Activated naive CD8-positive, alpha-beta T cell treated with anti-CD3 and anti-CD28 coated beads, Interleukin-2, amount 50 U/mL, for 16 hours (primary cell): ENCODE data around the gene HDAC4.

ENCODE experiments used
- DNase-seq: peaks from one replicate; pipeline ENCODE4 v3.0.0-alpha.2; 2020; ENCODE audit warnings: low read depth, low spot score

HDAC4 gene

DNA sequence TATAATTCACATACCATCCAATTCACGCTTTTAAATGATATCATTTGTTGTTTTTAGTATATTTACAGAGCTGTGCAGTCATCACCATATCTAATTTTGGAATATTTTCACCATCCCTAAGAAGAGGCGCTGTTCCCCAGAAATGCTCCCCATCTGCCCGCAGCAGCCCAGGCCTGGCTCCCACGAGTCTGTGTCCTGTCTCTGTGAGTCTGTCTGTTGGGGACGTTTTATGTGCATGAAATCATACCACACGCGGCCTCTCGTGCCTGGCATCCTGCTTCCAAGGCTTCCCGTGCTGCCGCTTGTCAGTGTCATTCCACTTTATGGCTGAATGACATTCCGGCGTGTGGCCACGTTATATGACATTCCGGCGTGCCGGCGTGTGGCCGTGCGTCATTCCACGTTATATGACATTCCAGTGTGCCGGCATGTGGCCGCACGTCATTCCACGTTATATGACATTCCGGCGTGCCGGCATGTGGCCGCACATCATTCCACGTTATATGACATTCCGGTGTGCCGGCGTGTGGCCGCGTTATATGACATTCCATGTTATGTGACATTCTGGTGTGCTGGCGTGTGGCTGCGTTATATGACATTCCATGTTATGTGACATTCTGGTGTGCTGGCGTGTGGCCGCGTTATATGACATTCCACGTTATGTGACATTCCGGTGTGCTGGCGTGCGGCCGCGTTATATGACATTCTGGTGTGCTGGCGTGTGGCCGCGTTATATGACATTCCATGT lies 276.5 kb downstream of the HDAC4 start:
- DNase-seq: no peak

DNA sequence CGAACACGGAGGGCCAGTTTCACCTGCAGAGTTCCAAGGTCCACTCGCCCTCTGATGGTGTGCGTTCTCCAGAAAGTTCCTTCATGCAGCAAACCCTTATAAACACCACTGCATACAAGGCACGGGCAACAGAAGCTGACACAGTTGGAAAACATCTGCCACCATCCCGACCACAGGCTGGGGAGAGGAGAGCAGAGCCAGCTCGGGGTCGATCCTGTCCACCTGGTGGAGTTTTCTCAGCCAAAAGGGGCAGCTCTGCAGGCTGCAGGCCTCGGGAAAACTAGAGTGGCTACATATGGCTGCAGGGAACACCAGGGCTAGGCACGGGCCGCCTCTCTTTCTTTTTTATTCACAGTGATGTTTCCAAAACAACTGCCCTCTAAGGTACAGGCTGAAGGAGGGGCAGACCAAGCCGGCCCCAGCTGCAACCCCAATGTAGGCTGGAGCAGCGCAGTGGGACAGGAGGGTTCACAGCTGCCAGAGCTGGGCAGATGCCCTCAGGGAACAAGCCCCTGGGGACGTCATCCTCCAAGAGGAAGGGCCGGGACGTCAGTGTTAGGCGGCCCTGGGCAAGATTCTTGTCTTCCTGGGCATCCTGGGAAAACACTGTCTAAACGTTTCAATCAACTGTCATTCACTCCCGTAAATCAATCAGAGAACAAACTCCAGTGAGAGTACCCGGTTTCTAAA lies 278.3 kb downstream of the HDAC4 start:
- no peak for DNase-seq

DNA sequence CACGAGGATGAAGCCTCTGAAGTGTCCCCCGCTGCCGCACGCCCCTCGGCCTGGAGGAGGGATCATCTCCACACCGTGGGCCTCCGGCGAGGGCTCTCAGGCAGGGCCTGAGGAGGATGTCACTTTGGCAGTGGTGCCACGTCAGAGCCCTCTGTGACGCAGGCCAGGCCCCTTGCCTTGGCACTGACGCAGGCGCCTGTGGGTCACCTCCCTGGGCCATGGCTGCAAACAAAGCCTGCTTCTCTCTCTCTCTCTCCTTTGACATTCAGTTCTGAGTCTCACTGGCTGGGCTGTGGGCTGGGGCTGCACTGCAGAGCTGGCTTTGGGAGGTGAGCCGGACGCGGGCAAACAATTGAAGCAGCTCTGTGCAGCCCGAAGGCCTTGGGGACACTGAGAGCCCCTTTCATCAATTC lies 279.2 kb downstream of the HDAC4 start:
- DNase-seq: no peak

DNA sequence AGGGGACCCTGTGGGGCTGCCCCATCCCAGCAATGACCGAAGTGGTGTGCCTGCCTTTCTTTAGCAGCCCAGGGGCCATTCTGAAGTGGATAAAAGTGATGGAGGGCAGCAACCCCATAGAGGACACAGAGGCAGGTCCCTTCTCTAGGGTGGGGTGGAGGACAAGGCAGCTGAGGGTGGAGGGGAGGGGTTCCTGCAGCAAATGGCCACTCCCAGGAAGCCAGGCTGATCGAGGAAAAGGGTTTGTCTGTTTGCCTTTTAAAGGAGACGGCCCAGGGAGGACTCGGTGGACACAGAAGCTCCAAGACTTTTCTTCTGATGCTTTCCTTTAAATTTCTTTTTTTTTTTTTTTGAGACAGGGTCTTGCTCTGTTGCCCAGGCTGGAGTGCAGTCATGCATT lies 280.2 kb downstream of the HDAC4 start:
- no peak for DNase-seq

DNA sequence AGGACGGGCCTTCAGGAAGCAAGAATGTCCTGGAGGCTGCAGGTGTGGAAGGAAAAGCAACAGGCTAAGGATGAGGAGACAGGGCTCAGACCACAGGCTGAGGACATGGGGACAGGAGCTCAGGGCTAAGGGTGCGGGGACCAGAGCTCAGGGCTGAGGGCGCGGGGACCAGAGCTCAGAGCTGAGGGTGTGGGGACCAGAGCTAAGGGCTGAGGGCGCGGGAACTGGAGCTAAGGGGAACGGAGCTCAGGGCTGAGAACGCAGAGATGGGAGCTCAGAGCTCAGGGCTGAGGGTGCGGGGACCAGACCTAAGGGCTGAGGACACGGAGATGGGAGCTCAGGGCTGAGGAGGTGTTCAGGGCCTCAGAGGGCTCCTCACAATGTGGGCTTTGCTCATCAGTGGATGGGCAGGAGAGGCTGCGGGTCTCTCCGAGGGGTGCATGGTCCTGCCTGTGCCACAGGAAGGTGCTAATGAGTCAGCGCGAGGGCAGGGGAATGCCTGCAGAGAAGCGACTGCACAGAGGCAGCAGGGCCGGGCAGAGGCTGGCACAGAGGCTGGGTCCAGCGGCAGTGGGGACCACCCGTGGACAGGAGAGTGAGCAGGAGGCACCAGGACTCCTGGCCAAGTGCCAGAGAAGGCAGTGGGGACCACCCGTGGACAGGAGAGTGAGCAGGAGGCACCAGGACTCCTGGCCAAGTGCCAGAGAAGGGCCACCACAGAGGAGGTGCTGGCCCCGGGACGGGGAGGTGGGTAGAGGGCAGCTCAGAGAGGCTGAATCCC lies 281.3 kb downstream of the HDAC4 start:
- DNase-seq: no peak

DNA sequence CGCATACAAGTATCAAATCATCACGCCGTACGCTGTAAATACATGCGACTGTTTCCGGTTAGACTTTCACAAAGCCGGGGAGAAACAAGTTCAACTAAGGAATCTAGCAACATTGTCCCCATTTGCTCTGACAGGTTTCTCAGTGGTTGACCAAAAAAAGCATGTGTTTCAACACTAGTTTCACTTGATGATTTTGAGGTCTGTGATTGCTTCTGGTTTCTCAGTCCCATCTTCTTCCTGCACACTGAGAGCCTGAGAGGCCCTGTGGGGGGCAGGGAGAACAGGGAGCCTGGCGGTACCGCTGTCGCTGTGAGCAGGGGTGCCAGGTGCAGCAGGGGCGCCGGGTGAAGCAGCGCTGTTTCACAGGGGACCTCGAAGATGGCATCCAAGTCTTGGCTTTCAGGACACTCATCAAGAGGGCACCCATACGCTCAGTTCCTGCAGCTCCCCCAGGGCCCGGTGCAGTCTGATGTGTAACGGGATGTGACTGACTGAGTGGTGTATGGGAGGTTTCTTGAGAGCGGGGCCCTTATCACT lies 282.1 kb downstream of the HDAC4 start:
- no peak for DNase-seq

DNA sequence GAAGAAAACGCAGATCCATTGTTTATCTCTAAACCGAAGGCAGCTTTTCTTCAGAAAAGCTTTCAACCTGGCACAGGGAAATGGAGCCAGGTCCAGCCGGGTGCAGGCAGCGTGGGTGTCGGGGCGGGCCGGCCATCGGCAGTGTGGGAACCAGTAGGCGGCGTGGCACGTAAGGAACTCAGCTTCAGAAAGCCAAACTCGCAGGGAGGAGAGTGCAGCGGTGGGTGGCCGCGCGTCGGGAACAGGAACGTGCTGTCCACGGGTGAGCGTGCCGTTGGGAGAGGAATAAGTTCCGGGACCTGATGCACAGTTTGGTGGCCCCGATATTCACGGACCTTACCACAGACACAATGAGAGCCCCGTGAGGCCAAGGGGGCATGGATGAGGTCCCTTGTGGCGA lies 282.6 kb downstream of the HDAC4 start:
- DNase-seq: no peak

DNA sequence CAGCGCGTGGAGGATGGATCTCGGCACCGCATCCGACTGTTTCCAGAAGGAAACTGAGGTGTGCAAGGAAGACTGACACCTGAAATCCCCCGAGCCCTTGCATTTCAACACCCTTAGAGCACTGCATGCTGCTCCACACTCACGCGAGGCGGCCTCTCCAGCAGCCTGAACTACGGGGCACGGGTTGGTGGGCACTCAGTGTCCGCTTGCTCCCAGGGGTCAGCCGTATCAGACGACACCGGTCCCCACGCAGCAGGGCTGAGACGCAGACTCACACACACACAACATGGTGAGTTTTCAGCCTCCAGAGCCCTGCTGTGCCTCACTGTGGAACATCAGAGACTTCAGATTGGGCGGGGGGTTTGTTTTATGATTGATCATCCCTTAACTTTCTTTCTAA lies 283.0 kb downstream of the HDAC4 start:
- no peak for DNase-seq

DNA sequence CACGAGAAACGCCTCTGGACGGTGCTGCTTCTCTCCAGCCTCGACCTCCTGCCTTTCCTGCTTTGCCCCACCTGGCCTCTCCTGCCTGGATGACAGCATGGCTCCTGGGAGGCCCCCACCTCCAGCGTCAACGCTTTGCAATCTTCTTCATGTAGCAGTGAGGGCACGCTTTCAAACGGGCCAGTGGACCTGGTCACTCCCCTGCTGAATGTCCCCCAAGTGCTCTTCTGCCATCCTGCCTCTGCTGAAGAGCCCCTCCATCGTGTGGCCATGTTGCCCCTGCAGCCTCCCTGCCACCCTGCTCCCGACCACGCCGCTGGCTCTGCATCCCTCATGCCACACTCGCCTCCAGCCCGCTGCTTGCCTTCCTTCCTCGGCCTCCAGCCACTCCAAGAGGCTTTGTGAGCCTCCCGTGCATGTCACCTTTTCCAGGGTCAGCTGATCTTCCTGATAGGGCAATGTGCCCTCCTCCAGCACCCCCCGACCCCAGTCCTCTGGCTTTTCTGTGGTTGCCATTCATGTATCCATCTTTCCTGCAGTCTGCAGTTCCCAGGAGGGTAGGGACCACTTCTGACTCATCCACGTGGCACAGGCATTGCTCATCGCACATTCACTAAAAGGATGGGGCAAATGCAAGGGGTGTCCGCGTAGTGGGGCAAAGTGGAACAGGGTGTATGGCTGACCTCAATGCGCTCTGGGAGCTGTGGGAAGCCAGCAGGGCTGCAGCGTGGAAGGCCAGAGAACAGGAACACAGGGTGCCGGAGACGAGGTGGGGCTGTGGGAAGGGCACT lies 284.2 kb downstream of the HDAC4 start:
- no peak for DNase-seq

DNA sequence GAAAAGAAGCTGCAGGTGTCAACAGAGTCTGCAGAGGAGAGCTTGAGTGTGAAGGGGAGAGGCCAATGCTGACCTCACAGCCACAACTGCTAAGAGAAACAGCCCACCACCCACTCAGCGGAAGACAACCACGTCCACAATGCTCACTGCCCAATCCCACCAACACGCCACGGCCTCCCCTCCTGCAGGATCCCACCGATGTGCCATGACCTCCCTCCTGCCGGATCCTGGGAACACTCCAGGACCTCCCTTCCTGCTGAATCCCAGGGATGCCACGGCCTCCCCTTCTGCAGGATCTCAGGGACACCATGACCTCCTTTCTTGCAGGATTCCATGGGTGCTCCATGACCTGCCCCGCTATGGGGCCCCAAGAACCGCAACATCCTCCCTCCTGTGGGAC lies 285.2 kb downstream of the HDAC4 start:
- no peak for DNase-seq

DNA sequence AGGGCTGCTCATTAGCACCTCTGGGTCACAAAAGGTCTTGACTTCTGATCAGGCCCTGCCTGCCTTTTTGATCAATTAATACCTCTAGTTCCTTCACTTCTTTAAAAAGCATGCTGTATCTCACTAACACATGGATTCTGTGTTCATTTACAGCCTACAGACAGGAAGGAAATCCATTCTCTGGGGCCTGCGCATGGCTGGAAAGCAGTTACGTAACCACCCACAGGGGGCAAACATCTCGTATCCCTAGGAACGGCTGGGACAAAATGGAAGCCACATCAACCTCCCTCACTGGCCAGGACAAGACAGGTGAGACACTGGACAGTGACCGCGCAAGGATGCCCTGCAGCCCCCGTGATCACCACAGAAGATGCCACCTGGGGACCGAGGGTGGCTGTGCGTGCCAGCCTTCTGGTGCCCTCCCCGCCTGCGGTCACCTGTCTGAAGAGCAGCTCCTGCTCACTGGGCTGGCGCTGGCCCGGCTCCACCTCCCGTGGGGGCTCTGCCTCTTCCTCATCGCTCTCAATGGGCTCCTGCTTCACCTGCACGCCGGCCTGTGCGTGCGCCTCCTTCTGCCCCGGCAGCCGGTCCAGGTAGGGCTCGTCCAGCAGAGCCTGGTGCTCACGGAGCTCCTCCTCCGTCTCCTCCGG lies 286.1 kb downstream of the HDAC4 start:
- no peak for DNase-seq

DNA sequence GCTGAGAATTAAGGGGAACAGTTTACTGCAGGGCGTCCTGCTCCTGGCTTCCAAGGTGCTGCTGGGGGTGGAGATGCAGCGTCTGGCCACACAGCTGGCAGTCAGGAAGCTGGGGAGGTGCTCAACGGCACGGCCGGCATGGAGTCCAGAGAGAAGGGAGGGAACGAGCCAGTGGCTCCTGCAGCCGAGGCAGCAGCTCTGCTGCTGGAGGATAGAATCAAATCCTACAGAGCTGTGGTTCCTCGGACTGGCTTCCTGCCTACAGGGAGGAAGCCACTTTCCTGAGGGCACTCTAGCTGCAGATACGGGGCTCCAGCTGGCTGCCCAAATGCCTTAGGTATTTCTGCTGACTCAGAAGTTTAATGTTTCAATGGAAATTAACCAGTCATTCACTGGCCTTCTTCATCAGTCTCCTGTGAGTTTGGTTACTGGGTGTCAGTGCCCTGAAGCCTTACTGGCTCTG lies 286.7 kb downstream of the HDAC4 start:
- DNase-seq: no peak

DNA sequence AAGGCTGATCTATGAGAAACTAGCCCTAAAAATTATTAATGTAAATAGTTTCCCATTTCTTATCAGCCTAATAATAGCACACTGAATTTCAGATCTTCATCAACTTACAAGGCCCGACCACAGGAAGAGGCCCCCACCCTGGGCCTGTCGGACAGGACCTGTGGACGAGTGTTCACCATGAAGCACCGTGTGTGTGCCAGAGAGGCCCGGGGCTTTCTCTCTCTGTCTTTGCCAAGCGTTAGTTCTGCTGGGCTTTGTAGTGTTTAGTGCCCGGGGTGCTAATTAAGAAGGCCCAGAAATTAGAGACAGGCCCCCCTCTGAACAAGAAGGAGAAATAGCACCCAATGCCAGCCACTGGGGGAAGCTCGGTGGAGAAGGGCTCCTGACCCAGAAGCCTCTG lies 287.2 kb downstream of the HDAC4 start:
- no peak for DNase-seq

DNA sequence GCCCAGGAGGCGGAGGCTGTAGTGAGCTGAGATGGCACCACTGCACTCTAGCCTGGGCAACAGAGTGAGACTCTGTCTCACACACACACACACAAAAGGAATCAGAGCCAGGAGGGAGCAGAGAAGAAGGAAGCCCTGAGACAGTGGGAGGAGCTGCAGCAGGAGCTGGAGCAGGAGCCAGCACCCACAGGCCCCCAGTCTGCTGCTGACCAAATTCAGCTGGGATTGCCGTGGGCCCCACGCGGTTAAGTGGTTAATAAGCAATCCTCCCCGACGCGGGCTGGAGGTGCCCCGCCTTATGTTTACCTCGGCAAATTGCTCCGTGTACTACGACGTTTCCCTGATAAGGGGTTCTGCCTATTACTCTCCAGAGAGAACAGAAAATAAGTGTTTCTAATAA lies 287.6 kb downstream of the HDAC4 start:
- no peak for DNase-seq

DNA sequence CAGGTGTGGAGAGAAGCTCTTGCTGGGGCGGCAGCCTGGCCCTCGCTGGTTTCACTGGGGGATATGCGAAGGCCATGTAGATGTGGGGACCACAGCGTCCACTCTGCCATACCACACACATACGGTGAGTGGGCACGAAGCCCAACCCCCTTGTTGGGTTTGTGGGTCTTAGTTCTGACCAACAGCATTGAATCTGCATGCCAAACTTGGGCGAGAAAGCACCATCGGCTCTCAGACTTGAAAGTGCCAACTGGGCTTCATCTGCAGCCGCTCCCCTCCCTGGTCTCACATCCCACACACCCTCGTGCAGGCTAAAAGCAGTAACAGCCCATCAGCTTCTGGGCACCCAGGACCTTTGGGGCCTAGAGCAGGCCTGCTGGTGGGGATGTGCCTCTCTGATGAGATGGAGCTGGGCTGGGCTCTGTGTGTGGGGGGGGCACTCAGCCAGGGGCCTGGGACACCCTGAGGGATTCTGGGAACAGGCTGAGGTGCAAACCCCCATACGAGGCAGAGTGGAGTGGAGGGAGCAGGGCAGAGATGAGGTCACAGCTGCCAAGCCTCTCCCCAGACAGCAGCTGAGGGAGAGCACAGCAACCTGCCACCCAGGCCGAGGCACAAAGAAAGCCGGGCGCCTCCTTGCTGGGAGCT lies 288.6 kb downstream of the HDAC4 start:
- DNase-seq: no peak

DNA sequence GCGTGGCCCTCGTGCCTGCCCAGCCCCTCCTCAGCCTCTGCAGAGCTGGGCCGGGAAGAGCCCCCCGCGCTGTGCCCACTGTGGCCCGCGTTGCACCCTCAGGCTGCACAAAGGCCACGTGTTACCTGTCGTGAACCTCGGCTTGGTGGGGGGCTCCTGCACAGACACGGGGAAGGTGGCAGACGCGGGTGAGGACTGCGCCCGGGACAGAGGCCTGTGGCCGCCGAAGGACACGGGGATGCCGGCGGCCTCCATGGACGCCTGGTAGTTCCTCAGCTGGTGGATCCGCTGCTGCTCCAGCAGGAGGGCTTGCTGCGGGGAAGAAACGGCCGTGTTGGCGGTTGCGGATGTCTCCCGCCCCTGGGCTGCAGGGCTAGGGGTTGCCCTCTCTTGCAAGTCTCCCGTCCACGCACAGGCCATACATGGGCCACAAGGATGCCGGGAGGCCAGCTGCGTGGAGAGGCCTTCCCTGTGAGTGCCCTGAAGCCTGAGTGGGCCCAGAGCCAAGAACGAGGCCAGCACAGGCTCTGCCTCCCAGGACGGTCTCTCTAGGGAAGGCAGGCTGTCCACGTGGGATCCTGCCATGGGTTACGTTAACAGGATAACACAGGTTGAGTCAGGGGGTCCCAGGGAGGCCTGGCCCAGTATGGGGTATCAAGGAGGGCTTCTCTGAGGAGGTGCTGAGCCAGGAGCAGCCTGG lies 289.3 kb downstream of the HDAC4 start:
- no peak for DNase-seq

DNA sequence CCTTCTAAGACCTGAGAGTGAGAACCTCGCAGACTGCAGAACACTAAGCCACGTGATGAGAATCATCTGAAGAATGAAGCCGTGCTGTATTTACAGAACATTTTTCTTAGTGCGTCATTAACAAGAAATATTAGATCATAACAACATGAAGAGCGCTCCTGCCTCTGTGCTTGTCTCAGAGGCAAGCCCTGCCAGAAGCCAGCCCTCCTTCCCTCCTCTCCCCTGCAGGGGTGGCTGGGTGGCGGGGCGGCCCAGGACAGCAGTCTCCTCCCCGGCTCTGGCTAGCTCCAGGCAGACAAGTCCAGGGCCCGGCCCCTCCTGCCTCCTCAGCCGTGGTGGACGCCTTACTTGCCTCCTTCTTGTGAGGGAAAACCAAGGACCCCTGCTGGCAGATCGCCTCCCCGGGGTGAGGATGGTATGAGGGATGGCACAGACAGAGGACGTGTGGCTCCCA lies 290.2 kb downstream of the HDAC4 start:
- DNase-seq: no peak

DNA sequence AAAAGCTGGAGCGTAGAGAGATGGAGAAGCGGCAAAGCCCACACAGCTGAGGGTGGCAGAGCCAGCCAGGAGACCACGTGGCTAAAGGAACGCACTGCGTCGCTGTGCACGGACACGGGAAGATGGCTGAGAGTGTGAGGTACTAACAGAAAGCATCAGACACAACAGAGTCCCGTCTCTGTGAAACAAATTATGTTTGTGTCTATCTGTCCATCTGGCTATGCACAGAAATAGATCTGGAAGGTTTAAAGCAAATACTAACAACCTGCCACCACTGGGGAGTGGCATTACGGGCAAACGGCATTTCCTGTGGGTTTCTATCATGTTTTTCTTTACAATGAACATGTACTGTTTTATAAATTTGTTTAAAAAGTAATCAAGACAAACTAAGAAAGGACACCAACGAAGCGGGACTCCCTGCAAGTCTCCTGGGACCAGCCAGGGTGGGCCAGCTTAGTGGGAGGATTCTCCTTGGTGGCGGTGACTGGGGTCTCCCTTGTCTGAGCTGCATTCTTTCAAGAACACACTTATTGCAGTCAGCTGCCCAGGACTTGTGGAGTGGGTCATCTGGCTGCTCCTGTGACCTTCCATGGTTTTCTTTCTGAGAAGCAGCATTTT lies 290.8 kb downstream of the HDAC4 start:
- DNase-seq: no peak
